Gastroesophageal sphincter (tissue), 3 donors: ENCODE results near the gene MARCKSL1.
A peak's percentile ranks its signal among the peaks of the same experiment; 100 is the strongest.

Experiments used
- POLR2A ChIP-seq, 2 donors: fragments of 450-650 bp; IDR thresholded peaks; one replicate each; pipeline ENCODE4 v1.6.1; 2017; ENCODE audit warnings: antibody characterized with exemption in 2 of 2, mild to moderate bottlenecking in 2 of 2, moderate library complexity in 1 of 2
- TF ChIP-seq, protein P1 (sequence below), 4 experiments: fragments of 200-600 bp in 2 of 4; fragments of 450-650 bp in 2 of 4; sonication (generic) in 1 of 4; IDR thresholded peaks; one replicate each; pipeline ENCODE4 v1.5.1; 2017 to 2019; ENCODE audit warnings: antibody characterized with exemption in 4 of 4, mild to moderate bottlenecking in 2 of 4, moderate library complexity in 2 of 4

- TF ChIP-seq POLR2A (IDR thresholded peaks at IDR 0.05): peak; percentile 92 to 93
- TF ChIP-seq, protein P1, sequence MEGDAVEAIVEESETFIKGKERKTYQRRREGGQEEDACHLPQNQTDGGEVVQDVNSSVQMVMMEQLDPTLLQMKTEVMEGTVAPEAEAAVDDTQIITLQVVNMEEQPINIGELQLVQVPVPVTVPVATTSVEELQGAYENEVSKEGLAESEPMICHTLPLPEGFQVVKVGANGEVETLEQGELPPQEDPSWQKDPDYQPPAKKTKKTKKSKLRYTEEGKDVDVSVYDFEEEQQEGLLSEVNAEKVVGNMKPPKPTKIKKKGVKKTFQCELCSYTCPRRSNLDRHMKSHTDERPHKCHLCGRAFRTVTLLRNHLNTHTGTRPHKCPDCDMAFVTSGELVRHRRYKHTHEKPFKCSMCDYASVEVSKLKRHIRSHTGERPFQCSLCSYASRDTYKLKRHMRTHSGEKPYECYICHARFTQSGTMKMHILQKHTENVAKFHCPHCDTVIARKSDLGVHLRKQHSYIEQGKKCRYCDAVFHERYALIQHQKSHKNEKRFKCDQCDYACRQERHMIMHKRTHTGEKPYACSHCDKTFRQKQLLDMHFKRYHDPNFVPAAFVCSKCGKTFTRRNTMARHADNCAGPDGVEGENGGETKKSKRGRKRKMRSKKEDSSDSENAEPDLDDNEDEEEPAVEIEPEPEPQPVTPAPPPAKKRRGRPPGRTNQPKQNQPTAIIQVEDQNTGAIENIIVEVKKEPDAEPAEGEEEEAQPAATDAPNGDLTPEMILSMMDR (IDR thresholded peaks at IDR 0.05): peak in 3 of 4 experiments; percentile 4 to 11 (median 9)
Observed at GRCh38 chr1:32351399-32352238, 15.6 kb upstream of the MARCKSL1 start.
